HS-27A (cell line): Measurements from ENCODE around the gene BRWD1.

Experiments used
- DNase-seq: peaks from one replicate; pipeline ENCODE4 v3.0.0-alpha.2; 2012; ENCODE audit warnings: low read depth, missing footprints

Gene BRWD1

GRCh38 chr21:39327727-39328126 lies 14.3 kb upstream of the BRWD1 start:
- DNase-seq = no peak

GRCh38 chr21:39326607-39327307 lies 13.3 kb upstream of the BRWD1 start:
- no peak for DNase-seq

- no peak for DNase-seq
Measured at GRCh38 chr21:39325458-39325857, 12.0 kb upstream of the BRWD1 start.

- no peak for DNase-seq
Measured at GRCh38 chr21:39321424-39321823, 8.0 kb upstream of the BRWD1 start.

GRCh38 chr21:39319814-39320332 lies 6.4 kb upstream of the BRWD1 start:
- no peak for DNase-seq

GRCh38 chr21:39319251-39319756 lies 5.9 kb upstream of the BRWD1 start:
- DNase-seq = no peak

GRCh38 chr21:39318091-39318959 lies 4.9 kb upstream of the BRWD1 start:
- no peak for DNase-seq

GRCh38 chr21:39317134-39318090 lies 4.0 kb upstream of the BRWD1 start:
- no peak for DNase-seq

GRCh38 chr21:39316729-39317128 lies 3.3 kb upstream of the BRWD1 start:
- DNase-seq = no peak

GRCh38 chr21:39315603-39316445 lies 2.4 kb upstream of the BRWD1 start:
- DNase-seq = no peak

- DNase-seq = no peak
Measured at GRCh38 chr21:39314143-39315027, 953 bp upstream of the BRWD1 start.

GRCh38 chr21:39313042-39313570 lies 326 bp downstream of the BRWD1 start:
- no peak for DNase-seq

- DNase-seq = peak; percentile 73
Measured at GRCh38 chr21:39312112-39313041, 1.1 kb downstream of the BRWD1 start.

- no peak for DNase-seq
Measured at GRCh38 chr21:39311164-39311563, 2.3 kb downstream of the BRWD1 start.

- DNase-seq = no peak
Measured at GRCh38 chr21:39307466-39307865, 6.0 kb downstream of the BRWD1 start.

- no peak for DNase-seq
Measured at GRCh38 chr21:39300587-39300986, 12.8 kb downstream of the BRWD1 start.

GRCh38 chr21:39296891-39297290 lies 16.5 kb downstream of the BRWD1 start:
- no peak for DNase-seq

GRCh38 chr21:39288987-39289386 lies 24.4 kb downstream of the BRWD1 start:
- no peak for DNase-seq
